Transverse colon (tissue), 4 donors: Measurements from ENCODE around the gene PLCXD3. TPM values are rescaled to one million over a fixed set of nuclear protein-coding genes. Genes with fewer than 3 reads are reported as not detected.

Experiments
- DNase-seq: peaks from one replicate; pipeline ENCODE4 v3.0.0-alpha.2; 2019
- H3K27ac ChIP-seq, 4 donors: fragments of 200-600 bp; sonication (generic); 2 replicates each; pipeline ENCODE4 v1.5.1; 2016 to 2018; ENCODE audit warnings: inconsistent platforms in 4 of 4
- H3K27me3 ChIP-seq: fragments of 200-600 bp; sonication (generic); 2 replicates; pipeline ENCODE4 v1.5.1; 2017; ENCODE audit warnings: inconsistent platforms
- H3K36me3 ChIP-seq, 4 donors: fragments of 200-600 bp; sonication (generic); 2 replicates each; pipeline ENCODE4 v1.5.1; 2017 to 2019; ENCODE audit warnings: inconsistent platforms in 4 of 4
- H3K4me1 ChIP-seq, 4 donors: fragments of 200-600 bp; sonication (generic); 2 replicates each; pipeline ENCODE4 v1.5.1; 2017 to 2020; ENCODE audit warnings: inconsistent platforms in 4 of 4
- H3K4me3 ChIP-seq, 4 donors: fragments of 200-600 bp; sonication (generic); 1 replicate in 1 of 4; 2 replicates in 3 of 4; pipeline versions ENCODE4 v1.5.1 to v1.6.1; 2017 to 2019; ENCODE audit warnings: inconsistent platforms in 4 of 4
- H3K9me3 ChIP-seq, 2 donors: fragments of 200-600 bp; sonication (generic); 2 replicates each; pipeline ENCODE4 v1.5.1; 2017 to 2019; ENCODE audit warnings: inconsistent platforms in 2 of 2
- EP300 ChIP-seq: sonication (generic); formaldehyde crosslinking; IDR thresholded peaks from one replicate; pipeline ENCODE4 v1.6.1; 2017; ENCODE audit warnings: antibody characterized with exemption, low read depth
- POLR2A ChIP-seq: fragments of 450-650 bp; IDR thresholded peaks from one replicate; pipeline ENCODE4 v1.6.1; 2016; ENCODE audit warnings: antibody characterized with exemption, mild to moderate bottlenecking, moderate library complexity
- POLR2AphosphoS5 ChIP-seq, 3 donors: sonication (generic); formaldehyde crosslinking; IDR thresholded peaks; one replicate each; pipeline ENCODE4 v1.6.1; 2016; ENCODE audit warnings: antibody characterized with exemption in 3 of 3
- WGBS, 2 donors: methylation state at CpG; one replicate each; pipeline ENCODE4 v1.1.5; 2018; ENCODE audit warnings: low coverage in 1 of 2; 5-methylcytosine and 5-hydroxymethylcytosine counted together
- in situ Hi-C, 4 donors: fragments of 200-750 bp; cut with MboI; loops; one replicate each; pipeline versions ENCODE4 v1.15.0 to v1.15.1; 2017; ENCODE audit warnings: low sequenced_read_pairs in 3 of 4, low pct_ligation_motif_present in 1 of 4, low pct_unique_long_range_greater_than_20kb in 1 of 4
- intact Hi-C: fragments of 100-400 bp; cut with DNase I; formaldehyde crosslinking; loops from one replicate; pipeline ENCODE4 v1.15.1; 2023; ENCODE audit warnings: low total_unique reads
- total RNA-seq, 4 donors: library from RNA; depleted of rRNA; stranded (reverse); fragments of >200 nt; gene quantifications; one replicate each; pipeline ENCODE4 v1.1.0, GENCODE V29; 2016
- TF ChIP-seq, protein P1 (sequence below), 5 experiments: fragments of 200-600 bp in 3 of 5; fragments of 450-650 bp in 2 of 5; sonication (generic) in 3 of 5; IDR thresholded peaks; 1 replicate in 2 of 5; 2 replicates in 3 of 5; pipeline ENCODE4 v1.5.1; 2016 to 2017; ENCODE audit warnings: antibody characterized with exemption in 5 of 5, inconsistent platforms in 3 of 5, mild to moderate bottlenecking in 2 of 5, moderate library complexity in 1 of 5

The PLCXD3 gene
- total RNA-seq, 4 donors from 2014 or later, result 0.64 to 1.9 (median 0.68) TPM; not detected in 1

DNA sequence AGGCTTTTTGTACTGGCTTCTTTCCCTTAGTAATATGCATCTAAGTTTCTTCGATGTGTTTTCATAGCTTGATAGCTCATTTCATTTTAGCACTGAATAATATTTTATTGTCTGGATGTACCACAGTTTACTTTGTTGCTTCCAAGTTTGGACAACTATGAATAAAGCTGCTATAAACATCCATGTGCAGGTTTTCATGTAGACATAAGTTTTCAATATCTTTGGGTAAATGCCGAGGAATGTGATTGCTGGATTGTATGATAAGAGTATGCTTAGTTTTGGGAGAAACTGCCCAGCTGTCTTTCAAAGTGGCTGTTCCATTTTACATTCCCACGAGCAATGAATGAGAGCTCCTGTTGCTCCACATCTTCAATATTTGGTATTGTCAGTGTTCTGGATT is 84.7 kb downstream of the PLCXD3 start:
- TF ChIP-seq EP300, result no peak
- TF ChIP-seq, protein P1, sequence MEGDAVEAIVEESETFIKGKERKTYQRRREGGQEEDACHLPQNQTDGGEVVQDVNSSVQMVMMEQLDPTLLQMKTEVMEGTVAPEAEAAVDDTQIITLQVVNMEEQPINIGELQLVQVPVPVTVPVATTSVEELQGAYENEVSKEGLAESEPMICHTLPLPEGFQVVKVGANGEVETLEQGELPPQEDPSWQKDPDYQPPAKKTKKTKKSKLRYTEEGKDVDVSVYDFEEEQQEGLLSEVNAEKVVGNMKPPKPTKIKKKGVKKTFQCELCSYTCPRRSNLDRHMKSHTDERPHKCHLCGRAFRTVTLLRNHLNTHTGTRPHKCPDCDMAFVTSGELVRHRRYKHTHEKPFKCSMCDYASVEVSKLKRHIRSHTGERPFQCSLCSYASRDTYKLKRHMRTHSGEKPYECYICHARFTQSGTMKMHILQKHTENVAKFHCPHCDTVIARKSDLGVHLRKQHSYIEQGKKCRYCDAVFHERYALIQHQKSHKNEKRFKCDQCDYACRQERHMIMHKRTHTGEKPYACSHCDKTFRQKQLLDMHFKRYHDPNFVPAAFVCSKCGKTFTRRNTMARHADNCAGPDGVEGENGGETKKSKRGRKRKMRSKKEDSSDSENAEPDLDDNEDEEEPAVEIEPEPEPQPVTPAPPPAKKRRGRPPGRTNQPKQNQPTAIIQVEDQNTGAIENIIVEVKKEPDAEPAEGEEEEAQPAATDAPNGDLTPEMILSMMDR (IDR thresholded peaks at IDR 0.05), result no peak
- TF ChIP-seq POLR2AphosphoS5 (IDR thresholded peaks at IDR 0.05), result no peak
- no peak for TF ChIP-seq POLR2A
- H3K27ac ChIP-seq, result no peak overlapping the region
- H3K4me1 ChIP-seq, result no peaks in the 10 kb centered on the region
- intact Hi-C loops, result no loop called here
- no peaks in the 10 kb centered on the region for H3K9me3 ChIP-seq
- no peaks in the 10 kb centered on the region for H3K27me3 ChIP-seq
- H3K36me3 ChIP-seq, result no peaks in the 10 kb centered on the region
- DNase-seq, result no peak
- WGBS, 2 donors, result 59 to 79% methylated on average over 2 to 3 of the region's 3 CpGs
- no peak overlapping the region for H3K4me3 ChIP-seq
- in situ Hi-C loops, result no loop called here

DNA sequence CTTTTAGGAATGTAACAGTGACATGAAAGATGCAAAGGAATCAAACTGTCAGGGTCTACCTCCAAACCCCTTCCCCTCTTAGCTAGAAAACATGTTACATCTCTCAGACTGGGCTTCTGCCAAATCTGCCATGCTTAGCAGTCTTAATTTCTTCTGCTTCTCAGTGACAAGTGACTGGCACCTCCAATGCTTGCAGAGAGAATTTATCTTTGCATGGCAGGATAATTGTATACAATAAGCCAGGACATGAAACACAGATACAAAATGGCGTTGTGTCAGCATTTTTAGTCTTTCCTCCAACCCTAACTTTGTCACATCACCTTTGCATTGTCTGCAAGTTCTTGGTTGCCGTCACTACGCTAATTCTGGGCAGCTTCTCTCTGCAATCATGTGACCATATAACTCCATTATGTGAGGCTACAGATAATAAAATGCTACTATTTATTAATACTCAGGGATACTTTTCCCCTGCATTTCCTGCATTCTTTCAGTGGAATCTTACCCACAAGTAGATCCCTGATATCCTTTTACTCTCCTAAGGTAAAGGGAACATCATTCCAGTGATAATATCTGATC is 89.8 kb downstream of the PLCXD3 start:
- no peaks in the 10 kb centered on the region for H3K4me1 ChIP-seq
- no peak for TF ChIP-seq EP300
- no peak for TF ChIP-seq POLR2AphosphoS5 (IDR thresholded peaks at IDR 0.05)
- TF ChIP-seq, protein P1 (IDR thresholded peaks at IDR 0.05), result no peak
- no peak for TF ChIP-seq POLR2A
- no peaks in the 10 kb centered on the region for H3K36me3 ChIP-seq
- in situ Hi-C loops, result no loop called here
- no peaks in the 10 kb centered on the region for H3K9me3 ChIP-seq
- H3K4me3 ChIP-seq, result no peak overlapping the region
- intact Hi-C loops, result no loop called here
- 85 to 89% methylated on average over 3 of the region's 3 CpGs for WGBS, 2 donors
- H3K27me3 ChIP-seq, result no peaks in the 10 kb centered on the region
- no peak for DNase-seq
- no peak overlapping the region for H3K27ac ChIP-seq

DNA sequence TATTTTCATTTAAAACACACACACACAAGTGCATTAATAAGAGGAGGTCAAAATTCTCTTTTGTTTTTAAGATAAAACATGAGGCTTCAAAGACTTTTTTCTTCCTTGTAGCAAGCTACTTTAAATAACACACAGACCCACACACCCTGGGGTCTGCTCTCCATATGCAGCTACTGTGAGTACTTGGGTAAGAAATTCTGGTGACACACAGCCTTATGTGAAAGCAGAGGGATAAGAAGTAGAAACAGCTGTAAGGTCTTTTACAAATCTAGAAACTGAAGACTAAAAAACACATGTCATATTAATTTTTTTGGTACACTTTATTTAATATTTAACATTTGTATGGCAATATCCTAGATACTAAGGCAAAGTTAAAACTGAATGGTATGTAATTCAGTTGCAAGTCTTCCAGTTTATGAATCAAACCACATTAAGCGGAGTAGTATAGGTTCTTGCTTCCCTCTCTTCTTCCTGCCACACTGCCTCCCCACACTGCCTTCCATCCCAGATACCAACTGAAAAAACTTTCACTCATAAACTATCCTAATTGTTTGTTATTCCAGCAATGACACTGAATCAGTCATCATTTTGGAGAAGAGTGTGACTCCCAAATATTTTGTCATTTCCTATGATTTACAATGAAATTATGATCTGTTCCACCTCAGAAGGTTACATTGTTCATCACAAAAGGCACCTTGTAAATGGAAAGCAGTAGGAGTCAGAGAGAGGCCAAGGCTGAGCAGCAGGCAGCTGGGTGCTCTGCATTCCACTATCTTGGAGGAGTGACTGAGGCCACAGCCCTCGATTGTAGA is 92.0 kb downstream of the PLCXD3 start:
- intact Hi-C loops (no loop called here), in situ Hi-C loops (no loop called here)
- 58 to 63% methylated on average over 2 of the region's 2 CpGs for WGBS, 2 donors
- Histone ChIP-seq H3K4me1 (no peaks in the 10 kb centered on the region), H3K27ac (no peak overlapping the region), H3K27me3 (no peaks in the 10 kb centered on the region), H3K36me3 (no peaks in the 10 kb centered on the region), H3K9me3 (no peaks in the 10 kb centered on the region), H3K4me3 (no peak overlapping the region)
- TF ChIP-seq EP300 (no peak), POLR2A (no peak), POLR2AphosphoS5 (IDR thresholded peaks at IDR 0.05) (no peak)
- no peak for DNase-seq

DNA sequence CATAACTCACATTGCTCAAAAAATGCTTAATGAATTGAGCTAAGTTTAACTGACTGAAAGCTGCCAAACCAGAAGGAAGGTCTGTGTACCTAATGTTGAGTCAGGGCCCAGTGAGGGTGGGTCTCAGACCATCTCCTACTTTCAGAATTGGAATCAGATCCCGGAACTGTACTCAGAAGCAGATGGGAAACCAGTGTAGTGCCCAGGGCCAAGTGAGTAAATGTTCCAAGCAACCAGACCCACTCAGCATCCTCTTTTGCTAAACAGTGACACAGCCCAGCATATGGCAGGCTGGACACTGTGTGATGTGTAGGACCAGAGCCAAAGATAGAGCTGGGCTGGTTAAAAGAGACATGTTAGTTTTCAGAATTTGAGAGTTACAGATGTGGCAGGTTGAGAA is 94.1 kb downstream of the PLCXD3 start:
- no peaks in the 10 kb centered on the region for H3K9me3 ChIP-seq
- no peaks in the 10 kb centered on the region for H3K36me3 ChIP-seq
- DNase-seq, result no peak
- in situ Hi-C loops, result no loop called here
- no peak overlapping the region for H3K27ac ChIP-seq
- 75 to 83% methylated on average over 1 of the region's 1 CpG for WGBS, 2 donors
- intact Hi-C loops, result no loop called here
- TF ChIP-seq, protein P1 (IDR thresholded peaks at IDR 0.05), result no peak
- TF ChIP-seq EP300, result no peak
- no peak for TF ChIP-seq POLR2A
- TF ChIP-seq POLR2AphosphoS5 (IDR thresholded peaks at IDR 0.05), result no peak
- no peak overlapping the region for H3K4me3 ChIP-seq
- no peaks in the 10 kb centered on the region for H3K27me3 ChIP-seq
- no peaks in the 10 kb centered on the region for H3K4me1 ChIP-seq
